ENCODE data around the gene GRIK4. TPM values are rescaled to one million over a fixed set of nuclear protein-coding genes. Genes with fewer than 3 reads are reported as not detected.

GRIK4 gene
- total and polyA plus RNA-seq, 8 donors, result 0.02 TPM; not detected in 7

GRCh38 chr11:120858740-120859139, 347.2 kb downstream of the GRIK4 start:
- Histone ChIP-seq H3K9me3 (no peaks in the 10 kb centered on the region), H3K4me1 (no peaks in the 10 kb centered on the region), H3K27ac (no peak overlapping the region), H3K4me3 (no peak overlapping the region), H3K27me3 (no peaks in the 10 kb centered on the region), H3K36me3 (no peaks in the 10 kb centered on the region)
- ATAC-seq, result no peak
- no peak for TF ChIP-seq CTCF (IDR thresholded peaks at IDR 0.05)
- no peak for FAIRE-seq
- intact Hi-C loops (cut with DNase I), result no loop called here
- 33 to 51% methylated on average over 3 of the region's 3 CpGs for WGBS, 2 donors
- DNase-seq, result no peak

GRCh38 chr11:120859552-120860295, 348.2 kb downstream of the GRIK4 start:
- ATAC-seq (no peak), DNase-seq (no peak), FAIRE-seq (no peak)
- Histone ChIP-seq H3K4me3 (no peak overlapping the region), H3K27ac (no peak overlapping the region), H3K4me1 (no peaks in the 10 kb centered on the region), H3K9me3 (no peaks in the 10 kb centered on the region), H3K27me3 (no peaks in the 10 kb centered on the region), H3K36me3 (no peaks in the 10 kb centered on the region)
- WGBS, 2 donors, result 75 to 83% methylated on average over 7 of the region's 7 CpGs
- TF ChIP-seq CTCF (IDR thresholded peaks at IDR 0.05), result no peak
- intact Hi-C loops (cut with DNase I), result no loop called here

- Histone ChIP-seq H3K36me3 (no peaks in the 10 kb centered on the region), H3K27me3 (no peaks in the 10 kb centered on the region), H3K4me3 (no peak overlapping the region), H3K27ac (no peak overlapping the region), H3K9me3 (no peaks in the 10 kb centered on the region), H3K4me1 (no peaks in the 10 kb centered on the region)
- intact Hi-C loops (cut with DNase I), result no loop called here
- ATAC-seq (no peak), FAIRE-seq (no peak), DNase-seq (no peak)
- TF ChIP-seq CTCF (IDR thresholded peaks at IDR 0.05), result no peak
- 79 to 82% methylated on average over 2 of the region's 2 CpGs for WGBS, 2 donors
These were observed 351.8 kb downstream of the GRIK4 start for GRCh38 chr11:120863359-120863758.

- no peak for ATAC-seq
- no peaks in the 10 kb centered on the region for H3K36me3 ChIP-seq
- FAIRE-seq, result no peak
- H3K9me3 ChIP-seq, result no peaks in the 10 kb centered on the region
- intact Hi-C loops (cut with DNase I), result no loop called here
- H3K4me3 ChIP-seq, result no peak overlapping the region
- H3K27me3 ChIP-seq, result no peaks in the 10 kb centered on the region
- 52 to 64% methylated on average over 8 of the region's 8 CpGs for whole genome bisulfite sequencing, 2 donors
- TF ChIP-seq CTCF (IDR thresholded peaks at IDR 0.05), result no peak
- no peak overlapping the region for H3K27ac ChIP-seq
- DNase-seq, result no peak
- no peaks in the 10 kb centered on the region for H3K4me1 ChIP-seq
These were observed 355.5 kb downstream of the GRIK4 start for GRCh38 chr11:120867024-120867423.

- no peak for FAIRE-seq
- no peak for ATAC-seq
- no peaks in the 10 kb centered on the region for H3K4me1 ChIP-seq
- WGBS, 2 donors, result 41 to 54% methylated on average over 11 of the region's 11 CpGs
- H3K36me3 ChIP-seq, result no peaks in the 10 kb centered on the region
- no peaks in the 10 kb centered on the region for H3K9me3 ChIP-seq
- TF ChIP-seq CTCF (IDR thresholded peaks at IDR 0.05), result no peak
- no peak for DNase-seq
- intact Hi-C loops (cut with DNase I), result no loop called here
- H3K27me3 ChIP-seq, result no peaks in the 10 kb centered on the region
- H3K27ac ChIP-seq, result no peak overlapping the region
- no peak overlapping the region for H3K4me3 ChIP-seq
These were observed 356.0 kb downstream of the GRIK4 start for GRCh38 chr11:120867531-120867930.

Data from pancreas (tissue), 10 donors.